Measurements from ENCODE around the gene TMEM40. TPM values are rescaled to one million over a fixed set of nuclear protein-coding genes. Genes with fewer than 3 reads are reported as not detected.

The TMEM40 gene
- polyA plus RNA-seq, 1 of the 3 experiments (the other 2 are of a cell fraction) = 0.05 TPM

- no peak for TF ChIP-seq SIN3A (IDR thresholded peaks at IDR 0.05; ENCODE audit: borderline replicate concordance, low read depth, low read length)
- TF ChIP-seq USF1 (IDR thresholded peaks at IDR 0.05; ENCODE audit: borderline replicate concordance, low read depth) = no peak
- 0 out of 2 replicates have a peak, but pooled peaks have one; percentile 22 for TF ChIP-seq JUND (IDR thresholded peaks at IDR 0.05)
These were observed 8.8 kb downstream of the TMEM40 start (continued) for GRCh38 chr3:12750223-12750622.

- no peak for TF ChIP-seq TAF1 (IDR thresholded peaks at IDR 0.05; ENCODE audit: borderline replicate concordance, low read depth, low read length)
- TF ChIP-seq GATA2 (CRISPR knock-in tag; IDR thresholded peaks at IDR 0.05) = no peak
- no peak for TF ChIP-seq IRF3 (IDR thresholded peaks at IDR 0.05; ENCODE audit: low read depth, low read length)
- no peak for TF ChIP-seq FOXJ3 (CRISPR knock-in tag; IDR thresholded peaks at IDR 0.05)
- no peak for TF ChIP-seq RCOR1 (IDR thresholded peaks at IDR 0.05; ENCODE audit: low read length)
- no peak for TF ChIP-seq RXRA (IDR thresholded peaks at IDR 0.05; ENCODE audit: borderline replicate concordance, low read depth)
- WGBS (ENCODE audit: low lambda C conversion rate) = 98% methylated on average over 5 of the region's 5 CpGs
These were observed 10.6 kb downstream of the TMEM40 start for GRCh38 chr3:12748477-12748876.

GRCh38 chr3:12746419-12746818 lies 12.6 kb downstream of the TMEM40 start:
- H3K27me3 ChIP-seq (ENCODE audit: insufficient read depth) = no peaks in the 10 kb centered on the region
- H3K4me3 ChIP-seq (ENCODE audit: low read depth in 2 of 2, low read length in 1 of 2) = no peak overlapping the region
- H3K9ac ChIP-seq = no peak overlapping the region
- no peak overlapping the region for H3K4me2 ChIP-seq
- ChIA-PET POLR2A (no interaction called here), CTCF (no interaction called here)
- H3K79me2 ChIP-seq (ENCODE audit: insufficient read depth) = no peaks in the 10 kb centered on the region
- TF ChIP-seq RFX5 (IDR thresholded peaks at IDR 0.05; ENCODE audit: low read length) (no peak), GATA2 (CRISPR knock-in tag; IDR thresholded peaks at IDR 0.05) (no peak), FOXM1 (IDR thresholded peaks at IDR 0.05; ENCODE audit: low read depth) (no peak), TAF1 (IDR thresholded peaks at IDR 0.05; ENCODE audit: borderline replicate concordance, low read depth, low read length) (no peak), NRF1 (IDR thresholded peaks at IDR 0.05; ENCODE audit: low read depth, low read length) (no peak), ZBTB33 (IDR thresholded peaks at IDR 0.05; ENCODE audit: borderline replicate concordance, low read depth) (no peak), PBX3 (IDR thresholded peaks at IDR 0.05) (no peak), MEF2A (IDR thresholded peaks at IDR 0.05; ENCODE audit: borderline replicate concordance, low read depth) (no peak), POLR2AphosphoS5 (IDR thresholded peaks at IDR 0.05; ENCODE audit: low read depth, low read length) (no peak), SMC3 (IDR thresholded peaks at IDR 0.05; ENCODE audit: low read depth, low read length) (no peak), NFIC (IDR thresholded peaks at IDR 0.05; ENCODE audit: borderline replicate concordance) (no peak), EP300 (IDR thresholded peaks at IDR 0.05; ENCODE audit: borderline replicate concordance in 1 of 2, low read depth in 1 of 2, low read length in 1 of 2) (no peak), MXI1 (IDR thresholded peaks at IDR 0.05; ENCODE audit: low read depth, low read length) (no peak), FOXJ3 (CRISPR knock-in tag; IDR thresholded peaks at IDR 0.05) (no peak)
- no peaks in the 10 kb centered on the region for H4K20me1 ChIP-seq (ENCODE audit: insufficient read depth)
- no peaks in the 10 kb centered on the region; a peak in 2 of 4 replicates for H3K4me1 ChIP-seq (ENCODE audit: control insufficient read depth in 1 of 2, insufficient read depth in 2 of 2, low read depth in 1 of 2, low read length in 1 of 2)
- no peak overlapping the region for H3K27ac ChIP-seq (ENCODE audit: low read depth in 2 of 2, low read length in 1 of 2)
- 96% methylated on average over 10 of the region's 10 CpGs for WGBS (ENCODE audit: low lambda C conversion rate)
- no peaks in the 10 kb centered on the region for H3K36me3 ChIP-seq (replicated peaks in 1 of 2; ENCODE audit: control insufficient read depth in 1 of 2, insufficient read depth in 2 of 2, low read length in 1 of 2)
- DNase-seq = no peak
- no peak overlapping the region for H2AFZ ChIP-seq (ENCODE audit: low read depth)
- H3F3A ChIP-seq (replicated peaks; ENCODE audit: insufficient read depth) = peaks cover 9% of the 10 kb centered on the region
- H3K9me3 ChIP-seq = no peaks in the 10 kb centered on the region
- no peaks in the 10 kb centered on the region for H3K9me2 ChIP-seq

More at GRCh38 chr3:12748477-12748876, 10.6 kb downstream of the TMEM40 start:
- Histone ChIP-seq H4K20me1 (ENCODE audit: insufficient read depth) (no peaks in the 10 kb centered on the region), H3K36me3 (replicated peaks in 1 of 2; ENCODE audit: control insufficient read depth in 1 of 2, insufficient read depth in 2 of 2, low read length in 1 of 2) (no peaks in the 10 kb centered on the region), H3K9me2 (no peaks in the 10 kb centered on the region), H3K4me3 (ENCODE audit: low read depth in 2 of 2, low read length in 1 of 2) (no peak overlapping the region), H3K4me1 (ENCODE audit: control insufficient read depth in 1 of 2, insufficient read depth in 2 of 2, low read depth in 1 of 2, low read length in 1 of 2) (no peaks in the 10 kb centered on the region; a peak in 2 of 4 replicates), H3K27me3 (ENCODE audit: insufficient read depth) (no peaks in the 10 kb centered on the region), H3K9ac (no peak overlapping the region), H3K9me3 (no peaks in the 10 kb centered on the region), H3K27ac (ENCODE audit: low read depth in 2 of 2, low read length in 1 of 2) (no peak overlapping the region), H3K79me2 (ENCODE audit: insufficient read depth) (no peaks in the 10 kb centered on the region), H2AFZ (ENCODE audit: low read depth) (no peak overlapping the region), H3K4me2 (no peak overlapping the region), H3F3A (replicated peaks; ENCODE audit: insufficient read depth) (peaks cover 9% of the 10 kb centered on the region)
- CTCF ChIA-PET = no interaction called here
- DNase-seq = no peak
- POLR2A ChIA-PET = no interaction called here

All from SK-N-SH (cell line).